Measurements from ENCODE around the gene TCFL5. TPM values are rescaled to one million over a fixed set of nuclear protein-coding genes. Genes with fewer than 3 reads are reported as not detected.
A peak's percentile ranks its signal among the peaks of the same experiment; 100 is the strongest.

Gene TCFL5
- total RNA-seq, 2 experiments from 2014 or later: 9.3 to 10.1 TPM

GRCh38 chr20:62804021-62804626 is 57.5 kb downstream of the TCFL5 start:
- POLR2A ChIA-PET: interaction anchor here (0.9 to 4.5 kb wide), 5 partner anchors 9 to 417 kb away, joined by 3 to 59 read pairs (median 4); partner anchors contain the start of genes MRGBP, RPS21 and SLCO4A1
- peak overlapping the region; percentile 94 for H3K4me3 Mint-ChIP-seq
- H3K27me3 Mint-ChIP-seq: no peaks in the 10 kb centered on the region
- H3K9me3 Mint-ChIP-seq: no peaks in the 10 kb centered on the region
- peaks cover 9% of the 10 kb centered on the region for H3K36me3 Mint-ChIP-seq
- peak overlapping the region; percentile 98 for H3K27ac Mint-ChIP-seq
- H3K4me1 Mint-ChIP-seq: peaks cover 23% of the 10 kb centered on the region
- peak; percentile 45 for ATAC-seq (ENCODE audit: low read depth)
- DNase-seq: peak; percentile 65

DNA sequence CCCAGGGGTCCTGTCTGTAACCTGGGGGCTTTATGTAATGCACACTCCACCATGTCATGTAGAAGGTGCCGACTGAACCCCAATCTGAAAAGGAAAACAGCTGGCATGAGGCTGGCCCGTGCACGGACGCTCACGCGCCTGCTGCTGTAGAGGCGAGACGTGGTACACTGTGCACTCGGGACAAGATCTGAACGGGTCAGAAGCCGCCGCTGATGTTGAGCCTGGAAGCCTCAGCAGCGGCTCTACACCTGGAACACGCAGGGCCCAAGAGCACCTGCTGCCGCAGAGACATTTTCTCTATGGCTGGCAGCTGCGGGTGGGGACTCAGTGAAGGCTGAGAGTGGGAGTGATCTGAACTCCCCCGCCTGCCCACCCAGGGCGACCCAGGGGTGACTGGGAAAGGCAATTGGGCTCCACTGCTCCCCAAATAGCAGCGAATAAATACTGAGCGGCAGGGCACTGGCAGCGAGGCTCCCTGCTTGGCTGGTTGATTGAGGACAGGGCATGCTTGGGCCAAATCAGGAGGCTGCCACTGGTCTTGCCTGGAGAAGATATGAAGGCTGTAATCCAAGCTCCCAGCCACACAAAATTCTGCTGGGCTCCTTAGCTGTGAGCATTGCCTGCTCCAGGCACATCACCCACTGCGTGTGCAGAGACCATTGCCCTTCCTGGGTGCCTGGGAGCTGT is 59.5 kb downstream of the TCFL5 start:
- Mint-ChIP-seq H3K27me3 (no peaks in the 10 kb centered on the region), H3K36me3 (peaks cover 14% of the 10 kb centered on the region), H3K4me1 (peaks cover 20% of the 10 kb centered on the region), H3K27ac (no peak overlapping the region), H3K9me3 (no peaks in the 10 kb centered on the region), H3K4me3 (no peak overlapping the region)
- no peak for DNase-seq
- ATAC-seq (ENCODE audit: low read depth): no peak
- POLR2A ChIA-PET: interaction anchor here (0.7 to 4.5 kb wide), 2 partner anchors 7 to 395 kb away, joined by 3 to 59 read pairs; partner anchors contain the start of genes CABLES2 and MRGBP

DNA sequence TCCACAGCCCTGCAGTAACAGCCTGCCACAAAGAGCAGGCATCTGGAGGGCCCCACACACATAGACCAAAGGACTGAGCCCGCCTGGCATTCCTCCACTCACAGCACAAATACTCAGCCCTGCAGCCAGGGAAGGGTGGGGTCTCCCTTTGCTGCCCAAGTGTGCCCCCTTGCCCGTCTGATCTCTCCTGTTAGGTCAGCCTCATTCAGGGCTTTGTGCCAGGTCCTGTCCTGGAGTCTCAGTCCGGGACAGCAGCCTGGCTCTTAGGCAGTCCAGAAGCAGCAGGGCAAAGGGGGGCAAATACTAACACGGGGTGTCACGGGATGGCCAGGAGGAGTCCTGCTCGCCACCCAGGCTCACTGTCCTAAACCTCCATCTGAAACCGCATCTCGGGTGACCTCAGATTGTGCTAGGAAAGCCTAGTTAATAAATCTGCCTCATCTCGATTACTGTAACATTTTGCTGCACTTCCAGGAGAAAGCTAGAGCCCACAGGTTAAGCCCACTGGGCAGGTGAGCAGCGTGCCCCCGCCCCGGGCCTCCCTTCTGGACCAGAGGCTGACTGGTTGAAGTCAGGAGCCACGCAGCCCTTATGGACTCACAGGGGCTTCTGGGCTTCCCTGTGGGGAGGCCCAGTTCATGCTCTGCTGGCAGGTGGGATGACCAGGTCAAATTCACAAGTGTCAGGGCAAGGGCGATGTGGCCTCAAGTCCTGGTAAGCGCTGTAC is 60.2 kb downstream of the TCFL5 start:
- Mint-ChIP-seq H3K4me3 (no peak overlapping the region), H3K27me3 (no peaks in the 10 kb centered on the region), H3K27ac (no peak overlapping the region), H3K4me1 (peaks cover 15% of the 10 kb centered on the region), H3K9me3 (no peaks in the 10 kb centered on the region), H3K36me3 (peaks cover 14% of the 10 kb centered on the region)
- ATAC-seq (ENCODE audit: low read depth) (no peak), DNase-seq (no peak)
- POLR2A ChIA-PET: no interaction called here

DNA sequence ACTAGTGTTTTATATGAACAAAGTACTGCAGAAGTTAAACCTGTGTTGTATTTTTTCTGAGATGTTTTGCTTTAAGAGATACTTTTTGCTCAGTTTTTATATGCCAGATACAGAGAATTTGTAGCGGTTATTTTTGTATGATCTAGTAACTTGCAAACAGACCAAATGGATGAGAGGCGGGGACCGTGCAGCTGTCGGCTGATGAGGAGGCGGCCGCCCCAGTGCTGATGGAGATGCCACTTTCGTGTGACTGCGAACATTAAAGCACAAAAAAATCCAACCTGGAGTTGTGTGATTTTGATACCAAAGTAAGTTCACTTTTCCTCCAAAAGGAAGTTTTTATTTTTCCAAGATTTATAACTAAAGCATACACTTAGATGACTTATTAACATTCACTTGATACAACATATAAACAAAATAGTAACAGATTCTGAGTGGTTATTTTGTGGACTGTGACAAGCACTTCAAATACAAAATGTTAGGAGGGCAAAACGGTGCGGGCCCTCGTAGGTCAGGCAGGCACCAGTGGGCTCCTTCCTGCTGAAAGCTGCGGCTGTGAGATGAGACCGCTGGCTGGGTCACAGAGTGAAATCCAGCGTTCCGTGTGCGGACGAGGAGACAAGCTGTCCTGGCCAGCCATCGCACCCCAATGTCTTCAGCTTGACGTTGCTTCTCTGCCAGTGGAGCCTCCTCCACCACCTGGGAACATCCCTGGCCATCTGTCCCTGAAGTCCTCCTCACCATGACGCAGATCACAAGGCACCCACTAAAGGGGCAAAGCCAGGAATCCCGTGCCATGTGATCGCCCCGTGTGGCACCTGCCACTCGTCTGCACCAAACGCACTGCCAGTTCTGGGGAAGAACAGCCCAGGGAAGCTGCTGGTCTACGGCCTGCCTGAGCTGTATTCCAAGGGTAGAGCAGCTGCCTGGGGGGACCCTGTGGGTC is 61.0 kb downstream of the TCFL5 start:
- POLR2A ChIA-PET: no interaction called here
- no peak overlapping the region for H3K27ac Mint-ChIP-seq
- H3K9me3 Mint-ChIP-seq: no peaks in the 10 kb centered on the region
- peaks cover 12% of the 10 kb centered on the region for H3K36me3 Mint-ChIP-seq
- no peak for ATAC-seq (ENCODE audit: low read depth)
- no peaks in the 10 kb centered on the region for H3K27me3 Mint-ChIP-seq
- DNase-seq: no peak
- no peak overlapping the region for H3K4me3 Mint-ChIP-seq
- H3K4me1 Mint-ChIP-seq: peaks cover 12% of the 10 kb centered on the region

GRCh38 chr20:62799873-62800272 is 61.7 kb downstream of the TCFL5 start:
- no peaks in the 10 kb centered on the region for H3K27me3 Mint-ChIP-seq
- no peak overlapping the region for H3K4me3 Mint-ChIP-seq
- H3K9me3 Mint-ChIP-seq: no peaks in the 10 kb centered on the region
- no peak overlapping the region for H3K27ac Mint-ChIP-seq
- ATAC-seq (ENCODE audit: low read depth) (no peak), DNase-seq (no peak)
- peaks cover 12% of the 10 kb centered on the region for H3K36me3 Mint-ChIP-seq
- peaks cover 12% of the 10 kb centered on the region for H3K4me1 Mint-ChIP-seq
- POLR2A ChIA-PET: no interaction called here

DNA sequence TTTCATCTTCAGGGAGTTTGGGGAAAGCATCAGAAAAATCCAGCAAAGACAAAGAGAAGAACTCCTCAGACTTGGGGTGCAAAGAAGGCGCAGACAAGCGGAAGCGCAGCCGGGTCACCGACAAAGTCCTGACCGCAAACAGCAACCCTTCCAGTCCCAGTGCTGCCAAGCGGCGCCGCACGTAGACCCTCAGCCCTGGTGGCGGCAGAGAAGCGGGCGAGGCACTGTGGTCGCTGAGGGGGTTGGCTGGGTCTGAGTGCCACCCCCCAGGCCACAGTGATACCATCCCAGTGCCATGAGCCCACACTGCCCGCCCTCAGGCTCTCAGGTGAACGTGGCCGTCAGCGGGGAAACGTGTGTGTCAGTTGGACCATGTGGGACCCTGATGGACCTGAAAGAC is 62.2 kb downstream of the TCFL5 start:
- Mint-ChIP-seq H3K36me3 (peaks cover 11% of the 10 kb centered on the region), H3K27me3 (no peaks in the 10 kb centered on the region), H3K4me1 (peaks cover 12% of the 10 kb centered on the region), H3K9me3 (no peaks in the 10 kb centered on the region), H3K27ac (no peak overlapping the region), H3K4me3 (no peak overlapping the region)
- POLR2A ChIA-PET: no interaction called here
- ATAC-seq (ENCODE audit: low read depth) (no peak), DNase-seq (no peak)

DNA sequence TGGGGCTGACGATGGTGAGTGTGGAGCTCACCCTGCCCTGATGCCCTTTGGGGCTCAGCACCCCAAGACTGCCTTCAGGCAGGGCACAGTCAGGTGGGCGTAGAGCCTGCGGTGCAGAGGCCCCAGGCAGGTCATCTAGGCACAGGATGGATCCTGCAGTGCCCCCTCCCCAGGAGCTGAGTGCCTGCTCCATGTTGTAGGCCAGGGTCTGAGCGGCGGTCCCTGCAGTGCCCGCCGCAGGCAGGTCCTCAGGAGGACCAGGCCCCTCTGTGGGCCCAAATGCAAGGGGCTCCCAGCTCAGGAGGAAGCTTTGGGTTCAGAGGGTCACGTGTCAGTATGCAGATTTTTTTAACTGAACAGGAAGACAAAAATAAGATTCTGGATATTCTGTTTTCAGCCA is 62.6 kb downstream of the TCFL5 start:
- Mint-ChIP-seq H3K4me3 (no peak overlapping the region), H3K27ac (no peak overlapping the region), H3K27me3 (no peaks in the 10 kb centered on the region)

GRCh38 chr20:62797671-62798532 is 63.7 kb downstream of the TCFL5 start:
- Mint-ChIP-seq H3K27ac (peak overlapping the region; percentile 85), H3K4me1 (peaks cover 7% of the 10 kb centered on the region), H3K4me3 (peak overlapping the region; percentile 87), H3K27me3 (no peaks in the 10 kb centered on the region), H3K9me3 (no peaks in the 10 kb centered on the region), H3K36me3 (peaks cover 11% of the 10 kb centered on the region)
- no peak for DNase-seq
- POLR2A ChIA-PET: interaction anchor here (5.0 kb wide), 1 partner anchor 11 kb away, joined by 30 read pairs; no protein-coding TSS in a partner anchor
- no peak for ATAC-seq (ENCODE audit: low read depth)

More for the DNA sequence above, 62.6 kb downstream of the TCFL5 start:
- DNase-seq (no peak), ATAC-seq (ENCODE audit: low read depth) (no peak)
- no peaks in the 10 kb centered on the region for H3K9me3 Mint-ChIP-seq
- POLR2A ChIA-PET: no interaction called here
- peaks cover 8% of the 10 kb centered on the region for H3K4me1 Mint-ChIP-seq
- peaks cover 11% of the 10 kb centered on the region for H3K36me3 Mint-ChIP-seq

GRCh38 chr20:62796699-62797491 is 64.7 kb downstream of the TCFL5 start:
- H3K9me3 Mint-ChIP-seq: no peaks in the 10 kb centered on the region
- peaks cover 11% of the 10 kb centered on the region for H3K36me3 Mint-ChIP-seq
- no peaks in the 10 kb centered on the region for H3K27me3 Mint-ChIP-seq
- ATAC-seq (ENCODE audit: low read depth): no peak
- no peak for DNase-seq
- H3K27ac Mint-ChIP-seq: peak overlapping the region; percentile 85
- H3K4me1 Mint-ChIP-seq: peaks cover 7% of the 10 kb centered on the region
- POLR2A ChIA-PET: interaction anchor here (0.6 to 5.0 kb wide), 10 partner anchors 8 to 387 kb away, joined by 3 to 59 read pairs (median 4); partner anchors contain the start of genes OGFR and SLCO4A1
- peak overlapping the region; percentile 87 for H3K4me3 Mint-ChIP-seq

- POLR2A ChIA-PET: interaction anchor here (0.6 to 5.0 kb wide), 23 partner anchors 9 to 388 kb away, joined by 3 to 59 read pairs (median 5); partner anchors contain the start of genes CABLES2, OGFR and SLCO4A1
- H3K27me3 Mint-ChIP-seq: no peaks in the 10 kb centered on the region
- ATAC-seq (ENCODE audit: low read depth): peak; percentile 20
- peak; percentile 83 for DNase-seq
- H3K27ac Mint-ChIP-seq: peak overlapping the region; percentile 97
- peak overlapping the region; percentile 88 for H3K4me3 Mint-ChIP-seq
- H3K36me3 Mint-ChIP-seq: peaks cover 10% of the 10 kb centered on the region
- H3K9me3 Mint-ChIP-seq: no peaks in the 10 kb centered on the region
- H3K4me1 Mint-ChIP-seq: peaks cover 15% of the 10 kb centered on the region
Observed at GRCh38 chr20:62795023-62795761, 66.4 kb downstream of the TCFL5 start.
